Brain pericyte (primary cell): ENCODE results near the gene DNMBP.

Experiments
- DNase-seq: peaks from one replicate; pipeline ENCODE4 v3.0.0-alpha.2; 2012; ENCODE audit warnings: low read depth, low spot score

Gene DNMBP

DNA sequence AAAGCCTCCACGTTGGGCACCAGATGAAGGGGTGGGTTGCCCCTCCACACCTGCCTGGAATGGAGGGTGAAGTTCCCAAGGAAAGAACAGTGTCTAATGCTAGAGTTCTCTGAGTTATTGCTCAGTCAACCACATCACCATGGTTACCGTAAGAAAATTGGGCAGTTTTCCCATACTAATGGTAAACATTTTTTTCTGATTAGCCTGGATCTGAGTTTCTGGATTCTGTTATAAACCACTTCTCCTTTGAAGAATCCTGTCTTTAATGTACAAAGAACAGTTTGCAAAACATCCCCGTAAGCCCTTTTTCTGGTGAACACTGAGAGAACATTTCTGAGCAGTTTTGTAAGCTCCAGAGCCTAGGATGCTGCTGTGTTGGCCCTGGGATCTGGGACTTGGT lies 181.8 kb downstream of the DNMBP start:
- no peak for DNase-seq
